ENCODE data around the gene RREB1. TPM values are rescaled to one million over a fixed set of nuclear protein-coding genes. Genes with fewer than 3 reads are reported as not detected.
"Not testable (repeated sequence)": the region's sequence is repeated elsewhere in the genome, so short reads cannot be mapped to it uniquely, and the experiment has no call there.

Gene RREB1
- total RNA-seq, 1 donor from 2014 or later: 22.4 TPM

GRCh38 chr6:7262746-7263518 is 155.2 kb downstream of the RREB1 start:
- Histone ChIP-seq H3K27me3 (ENCODE audit: control insufficient read depth in 3 of 3, insufficient read depth in 3 of 3, low read length in 3 of 3) (no peaks in the 10 kb centered on the region), H3K9ac (ENCODE audit: low read depth in 1 of 3, low read length in 3 of 3) (no peak overlapping the region), H3K4me1 (ENCODE audit: control insufficient read depth in 3 of 3, insufficient read depth in 3 of 3, low read length in 3 of 3) (peaks cover 17 to 20% (median 18%) of the 10 kb centered on the region in 3 donors), H3K36me3 (ENCODE audit: control insufficient read depth in 3 of 3, insufficient read depth in 3 of 3, low read length in 3 of 3) (no peaks in the 10 kb centered on the region), H3K4me3 (ENCODE audit: low read length in 3 of 3) (no peak overlapping the region), H3K27ac (ENCODE audit: low read depth, low read length) (no peak overlapping the region), H3K9me3 (ENCODE audit: control insufficient read depth in 3 of 3, low read length in 3 of 3) (no peaks in the 10 kb centered on the region)

GRCh38 chr6:7263519-7263805 is 155.7 kb downstream of the RREB1 start:
- H3K9me3 ChIP-seq (ENCODE audit: control insufficient read depth in 3 of 3, low read length in 3 of 3); H3K27me3 ChIP-seq (ENCODE audit: control insufficient read depth in 3 of 3, insufficient read depth in 3 of 3, low read length in 3 of 3); H3K27ac ChIP-seq (ENCODE audit: low read depth, low read length); H3K9ac ChIP-seq (ENCODE audit: low read depth in 1 of 3, low read length in 3 of 3); H3K36me3 ChIP-seq (ENCODE audit: control insufficient read depth in 3 of 3, insufficient read depth in 3 of 3, low read length in 3 of 3); H3K4me3 ChIP-seq (ENCODE audit: low read length in 3 of 3): not testable (repeated sequence)
- H3K4me1 ChIP-seq (ENCODE audit: control insufficient read depth in 3 of 3, insufficient read depth in 3 of 3, low read length in 3 of 3): peaks cover 17 to 20% (median 18%) of the 10 kb centered on the region in 3 donors

- no peak overlapping the region for H3K4me3 ChIP-seq (ENCODE audit: low read length in 3 of 3)
- H3K27ac ChIP-seq (ENCODE audit: low read depth, low read length): no peak overlapping the region
- no peaks in the 10 kb centered on the region for H3K27me3 ChIP-seq (ENCODE audit: control insufficient read depth in 3 of 3, insufficient read depth in 3 of 3, low read length in 3 of 3)
- H3K36me3 ChIP-seq (ENCODE audit: control insufficient read depth in 3 of 3, insufficient read depth in 3 of 3, low read length in 3 of 3): peaks cover 0 to 5% (median 3%) of the 10 kb centered on the region in 3 donors
- H3K9me3 ChIP-seq (ENCODE audit: control insufficient read depth in 3 of 3, low read length in 3 of 3): no peaks in the 10 kb centered on the region
- H3K4me1 ChIP-seq (ENCODE audit: control insufficient read depth in 3 of 3, insufficient read depth in 3 of 3, low read length in 3 of 3): peaks cover 17 to 20% (median 18%) of the 10 kb centered on the region in 3 donors
- H3K9ac ChIP-seq (ENCODE audit: low read depth in 1 of 3, low read length in 3 of 3): no peak overlapping the region
These were observed 156.3 kb downstream of the RREB1 start for GRCh38 chr6:7264041-7264440.

GRCh38 chr6:7264686-7265384 is 157.1 kb downstream of the RREB1 start:
- Histone ChIP-seq H3K27ac (ENCODE audit: low read depth, low read length) (no peak overlapping the region), H3K27me3 (ENCODE audit: control insufficient read depth in 3 of 3, insufficient read depth in 3 of 3, low read length in 3 of 3) (no peaks in the 10 kb centered on the region), H3K36me3 (ENCODE audit: control insufficient read depth in 3 of 3, insufficient read depth in 3 of 3, low read length in 3 of 3) (peaks cover 0 to 5% (median 3%) of the 10 kb centered on the region in 3 donors), H3K9ac (ENCODE audit: low read depth in 1 of 3, low read length in 3 of 3) (no peak overlapping the region), H3K4me1 (ENCODE audit: control insufficient read depth in 3 of 3, insufficient read depth in 3 of 3, low read length in 3 of 3) (peaks cover 18 to 20% (median 19%) of the 10 kb centered on the region in 3 donors), H3K9me3 (ENCODE audit: control insufficient read depth in 3 of 3, low read length in 3 of 3) (no peaks in the 10 kb centered on the region), H3K4me3 (ENCODE audit: low read length in 3 of 3) (no peak overlapping the region)

- not testable (repeated sequence) for H3K9me3 ChIP-seq (ENCODE audit: control insufficient read depth in 3 of 3, low read length in 3 of 3); H3K36me3 ChIP-seq (ENCODE audit: control insufficient read depth in 3 of 3, insufficient read depth in 3 of 3, low read length in 3 of 3); H3K9ac ChIP-seq (ENCODE audit: low read depth in 1 of 3, low read length in 3 of 3); H3K27me3 ChIP-seq (ENCODE audit: control insufficient read depth in 3 of 3, insufficient read depth in 3 of 3, low read length in 3 of 3); H3K27ac ChIP-seq (ENCODE audit: low read depth, low read length); H3K4me3 ChIP-seq (ENCODE audit: low read length in 3 of 3)
- H3K4me1 ChIP-seq (ENCODE audit: control insufficient read depth in 3 of 3, insufficient read depth in 3 of 3, low read length in 3 of 3): peaks cover 17 to 18% (median 18%) of the 10 kb centered on the region in 3 donors
These were observed 157.6 kb downstream of the RREB1 start for GRCh38 chr6:7265385-7265726.

- Histone ChIP-seq H3K9ac (ENCODE audit: low read depth in 1 of 3, low read length in 3 of 3) (no peak overlapping the region), H3K36me3 (ENCODE audit: control insufficient read depth in 3 of 3, insufficient read depth in 3 of 3, low read length in 3 of 3) (peaks cover 0 to 5% (median 3%) of the 10 kb centered on the region in 3 donors), H3K4me1 (ENCODE audit: control insufficient read depth in 3 of 3, insufficient read depth in 3 of 3, low read length in 3 of 3) (peaks cover 2 to 7% (median 5%) of the 10 kb centered on the region in 3 donors), H3K27me3 (ENCODE audit: control insufficient read depth in 3 of 3, insufficient read depth in 3 of 3, low read length in 3 of 3) (no peaks in the 10 kb centered on the region), H3K9me3 (ENCODE audit: control insufficient read depth in 3 of 3, low read length in 3 of 3) (no peaks in the 10 kb centered on the region), H3K27ac (ENCODE audit: low read depth, low read length) (no peak overlapping the region), H3K4me3 (ENCODE audit: low read length in 3 of 3) (no peak overlapping the region)
These were observed 159.3 kb downstream of the RREB1 start for GRCh38 chr6:7267071-7267465.

- H3K9me3 ChIP-seq (ENCODE audit: control insufficient read depth in 3 of 3, low read length in 3 of 3): no peaks in the 10 kb centered on the region
- H3K9ac ChIP-seq (ENCODE audit: low read depth in 1 of 3, low read length in 3 of 3): no peak overlapping the region
- no peak overlapping the region for H3K27ac ChIP-seq (ENCODE audit: low read depth, low read length)
- no peaks in the 10 kb centered on the region for H3K27me3 ChIP-seq (ENCODE audit: control insufficient read depth in 3 of 3, insufficient read depth in 3 of 3, low read length in 3 of 3)
- H3K36me3 ChIP-seq (ENCODE audit: control insufficient read depth in 3 of 3, insufficient read depth in 3 of 3, low read length in 3 of 3): peaks cover 0 to 5% (median 3%) of the 10 kb centered on the region in 3 donors
- H3K4me3 ChIP-seq (ENCODE audit: low read length in 3 of 3): no peak overlapping the region
- H3K4me1 ChIP-seq (ENCODE audit: control insufficient read depth in 3 of 3, insufficient read depth in 3 of 3, low read length in 3 of 3): peaks cover 2 to 6% (median 5%) of the 10 kb centered on the region in 3 donors
These were observed 159.8 kb downstream of the RREB1 start for GRCh38 chr6:7267466-7268091.

GRCh38 chr6:7268362-7268761 is 160.6 kb downstream of the RREB1 start:
- H3K27ac ChIP-seq (ENCODE audit: low read depth, low read length): no peak overlapping the region
- H3K9me3 ChIP-seq (ENCODE audit: control insufficient read depth in 3 of 3, low read length in 3 of 3): no peaks in the 10 kb centered on the region
- H3K4me3 ChIP-seq (ENCODE audit: low read length in 3 of 3): no peak overlapping the region
- no peaks in the 10 kb centered on the region for H3K27me3 ChIP-seq (ENCODE audit: control insufficient read depth in 3 of 3, insufficient read depth in 3 of 3, low read length in 3 of 3)
- H3K9ac ChIP-seq (ENCODE audit: low read depth in 1 of 3, low read length in 3 of 3): no peak overlapping the region
- peaks cover 0 to 5% (median 3%) of the 10 kb centered on the region in 3 donors for H3K36me3 ChIP-seq (ENCODE audit: control insufficient read depth in 3 of 3, insufficient read depth in 3 of 3, low read length in 3 of 3)
- H3K4me1 ChIP-seq (ENCODE audit: control insufficient read depth in 3 of 3, insufficient read depth in 3 of 3, low read length in 3 of 3): peaks cover 2 to 6% (median 5%) of the 10 kb centered on the region in 3 donors

GRCh38 chr6:7268816-7269555 is 161.2 kb downstream of the RREB1 start:
- no peak overlapping the region for H3K27ac ChIP-seq (ENCODE audit: low read depth, low read length)
- H3K36me3 ChIP-seq (ENCODE audit: control insufficient read depth in 3 of 3, insufficient read depth in 3 of 3, low read length in 3 of 3): peaks cover 0 to 5% (median 3%) of the 10 kb centered on the region in 3 donors
- H3K4me1 ChIP-seq (ENCODE audit: control insufficient read depth in 3 of 3, insufficient read depth in 3 of 3, low read length in 3 of 3): peaks cover 2 to 6% (median 5%) of the 10 kb centered on the region in 3 donors
- H3K27me3 ChIP-seq (ENCODE audit: control insufficient read depth in 3 of 3, insufficient read depth in 3 of 3, low read length in 3 of 3): no peaks in the 10 kb centered on the region
- no peak overlapping the region for H3K4me3 ChIP-seq (ENCODE audit: low read length in 3 of 3)
- no peaks in the 10 kb centered on the region for H3K9me3 ChIP-seq (ENCODE audit: control insufficient read depth in 3 of 3, low read length in 3 of 3)
- no peak overlapping the region for H3K9ac ChIP-seq (ENCODE audit: low read depth in 1 of 3, low read length in 3 of 3)

Data from skeletal muscle tissue (tissue), 4 donors.